Right kidney (tissue), 1 donor: ENCODE measurements around the gene SRGAP2C.
"Not testable (repeated sequence)": the region's sequence is repeated elsewhere in the genome, so short reads cannot be mapped to it uniquely, and the experiment has no call there.

ENCODE experiments used
- DNase-seq: peaks from one replicate; pipeline ENCODE4 v3.0.0-alpha.2; 2016

The SRGAP2C gene

GRCh38 chr1:121385162-121385561 is 200.4 kb downstream of the SRGAP2C start:
- not testable (repeated sequence) for DNase-seq

DNA sequence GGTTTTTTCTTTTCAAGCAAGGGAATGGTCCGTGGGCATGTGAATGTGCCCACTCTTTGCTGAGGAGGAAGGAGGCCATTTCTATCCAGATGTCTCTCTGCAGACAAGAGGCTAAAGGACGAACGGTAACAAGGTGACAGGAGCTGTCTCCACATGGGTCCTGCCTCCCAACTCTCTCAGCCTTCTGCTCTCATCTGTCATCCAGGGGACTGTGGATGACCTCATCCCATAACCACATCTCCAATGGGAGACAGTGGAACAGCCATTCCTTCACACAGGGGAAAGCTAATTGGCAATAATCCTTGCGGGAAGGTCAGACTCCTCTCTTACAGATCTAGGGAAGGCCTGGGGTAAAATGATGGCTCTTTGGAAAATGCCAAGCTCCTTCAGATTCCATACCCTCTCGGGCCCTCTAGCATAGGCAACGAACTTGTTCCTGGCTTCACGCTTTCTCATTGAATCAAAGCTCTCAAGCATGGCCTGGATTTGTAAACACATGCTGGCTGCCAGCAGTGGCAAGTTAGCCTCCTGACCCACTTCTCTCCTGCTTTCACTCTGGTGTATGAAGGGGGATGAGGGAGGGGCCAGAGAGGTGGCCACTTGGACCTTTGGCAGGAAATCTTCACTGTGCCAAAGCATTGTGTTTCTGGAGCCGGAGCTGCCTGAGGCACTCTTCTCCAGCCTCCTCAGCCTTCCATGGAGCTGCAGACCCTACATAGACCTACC is 201.0 kb downstream of the SRGAP2C start:
- not testable (repeated sequence) for DNase-seq

- not testable (repeated sequence) for DNase-seq
These were observed 201.7 kb downstream of the SRGAP2C start for GRCh38 chr1:121386319-121386948.

GRCh38 chr1:121389895-121390560 is 205.3 kb downstream of the SRGAP2C start:
- DNase-seq = not testable (repeated sequence)

GRCh38 chr1:121392130-121392529 is 207.4 kb downstream of the SRGAP2C start:
- DNase-seq = not testable (repeated sequence)

DNA sequence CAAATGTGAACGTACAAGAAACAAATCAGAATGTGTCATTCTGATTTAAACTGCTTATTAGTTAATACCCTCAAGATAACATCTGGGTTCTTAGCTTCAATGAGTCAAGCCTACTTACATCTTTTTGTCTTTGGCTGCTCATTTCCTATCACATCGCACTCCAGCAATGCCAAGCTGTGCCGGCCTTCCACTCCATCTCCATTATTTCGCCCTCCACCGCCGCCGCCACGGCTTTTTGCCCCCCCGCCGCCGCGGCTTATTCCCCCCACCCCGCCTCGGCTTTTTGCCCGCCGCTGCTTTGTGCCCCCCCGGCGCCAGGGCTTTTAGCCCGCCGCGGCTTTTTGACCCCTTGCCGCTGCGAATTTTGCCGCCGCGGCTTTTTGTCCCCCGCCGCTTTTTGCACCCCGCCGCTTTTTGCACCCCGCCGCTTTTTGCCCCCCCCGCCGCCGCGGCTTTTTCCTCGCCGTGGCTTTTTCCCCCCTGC is 211.0 kb downstream of the SRGAP2C start:
- not testable (repeated sequence) for DNase-seq

GRCh38 chr1:121396335-121397081 is 211.7 kb downstream of the SRGAP2C start:
- peak; percentile 57 for DNase-seq

GRCh38 chr1:121397101-121397500 is 212.3 kb downstream of the SRGAP2C start:
- not testable (repeated sequence) for DNase-seq

DNA sequence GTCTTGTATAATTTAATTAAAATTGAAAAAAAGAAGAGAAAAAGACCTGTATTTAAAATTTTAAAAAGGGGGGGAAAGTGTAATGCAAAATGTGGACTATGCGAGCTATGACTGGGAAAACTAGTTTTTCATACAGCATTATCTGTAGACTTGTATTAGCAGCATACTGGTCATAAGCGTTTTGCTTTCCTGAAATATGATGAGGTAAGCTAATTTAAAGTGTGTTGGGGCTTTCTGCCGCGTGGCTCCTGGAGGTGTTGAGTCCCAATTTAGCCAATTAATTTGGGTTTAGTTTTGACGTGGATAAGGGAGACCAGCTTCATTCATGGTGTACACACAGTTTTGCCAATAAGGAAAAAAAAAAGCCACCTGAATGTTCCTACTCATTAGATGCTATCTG is 214.4 kb downstream of the SRGAP2C start:
- not testable (repeated sequence) for DNase-seq

DNA sequence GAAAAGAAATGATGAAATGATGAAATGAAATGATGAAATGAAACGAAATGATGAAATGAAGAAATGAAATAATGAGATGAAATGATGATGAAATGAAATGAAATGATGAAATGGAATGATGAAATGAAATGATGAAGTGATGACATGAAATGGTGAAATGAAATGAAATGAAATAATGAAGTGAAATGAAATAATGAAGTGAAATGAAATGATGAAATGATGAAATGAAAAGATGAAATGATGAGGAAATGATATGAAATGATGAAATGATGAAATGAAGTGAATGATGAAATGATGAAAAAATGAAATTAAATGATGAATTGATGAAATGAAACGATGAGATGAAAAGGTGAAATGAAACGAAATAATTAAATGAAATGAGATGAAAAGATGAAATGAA is 215.3 kb downstream of the SRGAP2C start:
- not testable (repeated sequence) for DNase-seq

GRCh38 chr1:121400541-121401310 is 216.0 kb downstream of the SRGAP2C start:
- DNase-seq = not testable (repeated sequence)

DNA sequence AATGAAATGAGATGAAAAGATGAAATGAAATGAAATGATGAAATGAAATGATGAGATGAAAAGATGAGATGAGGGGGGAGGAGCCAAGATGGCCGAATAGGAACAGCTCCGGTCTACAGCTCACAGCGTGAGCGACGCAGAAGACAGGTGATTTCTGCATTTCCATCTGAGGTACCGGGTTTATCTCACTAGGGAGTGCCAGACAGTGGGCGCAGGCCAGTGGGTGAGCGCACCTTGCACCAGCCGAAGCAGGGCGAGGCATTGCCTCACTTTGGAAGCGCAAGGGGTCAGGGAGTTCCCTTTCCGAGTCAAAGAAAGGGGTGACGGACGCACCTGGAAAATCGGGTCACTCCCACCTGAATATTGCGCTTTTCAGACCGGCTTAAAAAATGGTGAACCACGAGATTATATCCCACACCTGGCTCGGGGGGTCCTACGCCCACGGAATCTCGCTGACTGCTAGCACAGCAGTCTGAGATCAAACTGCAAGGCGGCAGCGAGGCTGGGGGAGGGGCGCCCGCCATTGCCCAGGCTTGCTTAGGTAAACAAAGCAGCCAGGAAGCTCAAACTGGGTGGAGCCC is 216.7 kb downstream of the SRGAP2C start:
- DNase-seq = not testable (repeated sequence)

- not testable (repeated sequence) for DNase-seq
These were observed 218.5 kb downstream of the SRGAP2C start for GRCh38 chr1:121403254-121403653.

DNA sequence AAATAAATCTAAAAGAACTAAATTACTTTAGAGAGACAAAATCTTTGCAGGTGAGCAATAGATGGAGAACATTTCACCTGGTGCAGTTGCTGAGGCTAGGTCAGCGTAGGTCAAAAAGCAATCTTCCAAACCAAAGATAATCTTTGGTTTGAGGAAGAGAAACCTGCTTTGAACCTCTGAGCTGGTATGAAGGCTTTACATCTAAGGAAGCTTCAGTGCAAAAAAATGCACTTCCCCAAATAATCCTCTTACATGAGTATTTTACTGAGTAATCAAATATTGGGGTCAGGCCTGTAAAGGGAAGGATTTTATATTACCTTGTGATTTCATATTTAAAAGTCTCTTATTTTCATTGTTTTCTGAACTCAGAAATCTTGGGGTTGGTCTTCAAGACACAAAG is 223.6 kb downstream of the SRGAP2C start:
- no peak for DNase-seq

DNA sequence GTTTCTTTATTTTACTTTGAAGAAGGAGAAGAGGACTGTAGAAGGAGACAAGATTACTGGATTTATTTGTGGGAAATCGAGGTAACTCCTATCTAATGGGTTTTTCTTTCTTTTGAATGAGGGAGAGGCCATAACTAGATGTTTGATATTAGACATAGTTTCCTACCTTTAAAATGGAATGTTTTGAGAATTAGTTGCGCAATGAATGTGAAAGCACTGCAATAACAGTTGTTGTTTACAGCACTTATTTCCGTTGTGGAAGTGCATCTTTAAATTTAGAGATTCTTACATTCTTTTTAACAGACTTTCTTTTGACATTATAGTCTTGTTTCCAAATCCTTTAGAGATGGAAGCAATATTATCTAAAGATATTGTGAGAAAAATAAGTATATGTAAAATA is 229.0 kb downstream of the SRGAP2C start:
- no peak for DNase-seq

GRCh38 chr1:121414905-121415304 is 230.1 kb downstream of the SRGAP2C start:
- no peak for DNase-seq

GRCh38 chr1:121417325-121417923 is 232.6 kb downstream of the SRGAP2C start:
- no peak for DNase-seq

- no peak for DNase-seq
These were observed 233.7 kb downstream of the SRGAP2C start for GRCh38 chr1:121418369-121419049.

DNA sequence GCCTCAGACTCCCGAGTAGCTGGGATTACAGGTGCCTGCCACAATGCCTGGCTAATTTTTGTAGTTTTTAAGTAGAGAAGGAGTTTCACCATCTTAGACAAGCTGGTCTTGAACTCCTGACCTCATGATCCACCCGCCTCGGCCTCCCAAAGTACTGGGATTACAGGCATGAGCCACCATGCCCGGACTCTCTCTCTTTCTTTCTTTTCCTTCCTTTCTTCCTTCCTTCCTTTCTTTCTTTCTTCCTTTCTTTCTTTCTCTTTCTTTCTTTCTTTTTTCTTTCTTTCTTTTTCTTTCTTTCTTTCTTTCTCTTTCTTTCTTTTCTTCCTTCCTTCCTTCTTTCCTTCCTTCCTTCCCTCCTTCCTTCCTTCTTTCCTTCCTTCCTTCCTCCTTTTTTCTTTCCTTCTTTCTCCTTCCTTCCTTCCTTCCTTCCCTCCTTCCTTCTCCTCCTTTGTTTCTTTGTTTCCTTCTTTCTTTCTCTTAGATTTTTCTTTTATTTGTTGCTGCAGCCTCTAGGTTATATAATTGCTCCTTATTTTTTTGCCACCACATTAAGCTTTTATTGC is 234.4 kb downstream of the SRGAP2C start:
- DNase-seq = not testable (repeated sequence)

GRCh38 chr1:121421490-121421889 is 236.7 kb downstream of the SRGAP2C start:
- DNase-seq = not testable (repeated sequence)
